Limb (tissue), 2 donors: ENCODE measurements around the gene AIG1.
A peak's percentile ranks its signal among the peaks of the same experiment; 100 is the strongest.

Source experiments
- DNase-seq, 2 donors: peaks; one replicate each; pipeline ENCODE4 v3.0.0-alpha.2; 2016; ENCODE audit errors: extremely low spot score in 2 of 2

The AIG1 gene

DNA sequence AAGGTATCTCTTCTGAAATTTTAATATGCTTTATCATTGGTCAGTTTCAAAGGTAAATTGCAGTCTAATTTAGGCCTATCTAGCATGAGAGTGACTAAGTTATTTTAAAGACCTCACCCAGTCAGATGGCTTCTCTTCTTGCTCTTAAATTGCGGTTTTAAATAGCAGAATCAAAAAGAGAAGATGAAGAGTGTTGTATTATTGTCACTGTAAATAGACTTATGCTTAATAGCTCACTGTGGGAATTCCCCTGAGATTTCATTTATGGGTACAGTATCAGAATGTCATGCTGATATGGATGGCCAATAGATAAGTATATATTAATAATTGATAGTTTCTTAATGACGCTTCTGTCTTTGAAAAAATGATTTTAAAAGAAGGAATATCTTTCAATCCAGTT, 35.7 kb downstream of the AIG1 start:
- DNase-seq: no peak

DNA sequence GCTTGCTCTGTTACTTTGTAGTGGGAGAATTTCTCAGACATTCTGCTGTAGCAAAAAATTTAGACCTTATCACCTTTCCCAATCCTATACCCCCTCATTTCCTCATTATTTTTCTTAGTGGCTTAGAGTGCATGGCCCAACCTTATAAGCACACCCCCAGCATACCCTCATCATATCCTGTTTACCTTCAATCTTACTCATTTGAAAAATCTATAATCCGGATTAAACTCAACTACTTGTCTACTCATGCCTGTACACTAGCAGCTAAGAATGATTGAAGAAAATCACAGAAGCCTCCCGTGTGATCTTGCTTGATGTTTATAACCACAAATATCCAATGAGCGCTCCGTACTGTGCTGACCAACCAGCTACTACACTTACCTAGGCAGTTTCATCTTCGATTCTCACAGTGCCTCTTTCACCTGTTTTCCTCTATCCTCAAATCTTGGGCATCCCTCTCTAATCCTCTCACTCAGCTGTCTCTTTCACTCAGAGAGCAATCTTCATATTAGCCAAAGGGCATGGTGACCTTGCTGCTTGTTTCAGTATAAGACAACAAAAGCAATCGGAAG, 36.6 kb downstream of the AIG1 start:
- DNase-seq: no peak

DNA sequence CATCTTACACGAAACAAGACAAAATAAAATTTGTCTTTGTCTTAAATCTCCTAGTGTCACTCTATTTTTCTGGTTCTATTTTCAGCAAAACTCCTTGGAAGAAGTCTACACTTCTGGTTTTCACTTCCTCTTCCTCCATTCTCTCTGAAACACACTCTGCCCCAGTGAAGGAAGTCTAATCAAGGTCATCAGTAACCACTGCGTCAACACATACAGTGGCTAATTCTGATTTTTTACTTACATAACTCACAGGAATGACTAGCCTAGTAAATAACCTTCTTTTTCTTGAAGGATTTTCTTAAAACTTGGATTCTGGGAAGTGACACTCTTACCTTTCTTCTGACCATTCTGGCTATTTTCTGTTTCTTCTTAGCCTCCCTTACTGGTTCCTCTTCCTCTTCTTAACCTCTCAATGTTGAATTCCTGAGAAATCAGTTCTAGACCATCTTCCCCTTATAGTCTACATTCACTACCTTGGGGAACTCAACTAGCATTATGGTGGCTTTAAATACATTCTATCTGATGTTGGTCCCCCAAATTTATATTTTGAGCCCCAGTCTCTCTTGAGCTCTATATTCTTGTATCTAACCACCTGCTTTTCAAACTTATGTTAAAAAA, 37.5 kb downstream of the AIG1 start:
- no peak for DNase-seq

GRCh38 chr6:143099647-143100046, 39.0 kb downstream of the AIG1 start:
- DNase-seq: no peak

- DNase-seq: no peak
These were observed 39.7 kb downstream of the AIG1 start for GRCh38 chr6:143100429-143100828.

DNA sequence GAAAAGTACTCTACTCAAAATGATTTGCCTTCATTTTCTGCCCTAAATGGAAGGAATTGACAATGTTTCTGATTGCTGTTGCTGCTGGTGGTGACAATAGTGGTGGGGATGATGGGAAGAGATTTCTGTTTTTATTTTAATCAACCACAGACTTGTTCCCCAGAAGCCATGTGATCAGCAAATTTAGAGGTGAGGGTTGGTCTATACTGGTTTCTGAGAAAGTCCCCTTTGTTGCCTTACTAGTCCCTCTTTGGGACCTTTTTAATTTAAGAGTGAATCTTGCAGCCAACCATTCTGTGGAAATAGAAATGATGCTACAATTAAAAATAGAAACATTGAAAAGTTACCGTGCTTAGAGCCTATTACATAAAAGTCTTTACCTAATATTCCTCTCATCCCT, 43.2 kb downstream of the AIG1 start:
- DNase-seq: no peak

DNA sequence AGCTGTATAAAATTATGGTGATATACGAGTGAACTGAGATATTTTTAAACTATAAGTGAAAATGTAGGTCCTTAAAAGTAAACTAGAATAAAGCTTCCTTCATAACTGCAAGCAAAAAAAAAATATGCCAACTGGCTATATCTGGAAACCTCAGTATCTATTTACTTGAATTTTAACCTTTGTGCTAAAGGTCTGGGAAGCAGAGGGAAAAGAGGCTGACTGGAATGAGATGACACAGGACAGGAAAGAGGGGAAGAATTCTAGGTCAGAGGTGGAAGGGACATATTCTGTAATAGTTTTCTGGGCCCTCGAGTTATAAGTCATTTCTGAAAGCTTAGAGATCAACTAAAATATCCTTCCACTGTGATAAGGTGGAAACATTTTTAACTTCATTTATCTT, 46.8 kb downstream of the AIG1 start:
- DNase-seq: no peak

- peak in 1 of 2 donors; percentile 27 for DNase-seq
These were observed 47.4 kb downstream of the AIG1 start for GRCh38 chr6:143107911-143108761.

DNA sequence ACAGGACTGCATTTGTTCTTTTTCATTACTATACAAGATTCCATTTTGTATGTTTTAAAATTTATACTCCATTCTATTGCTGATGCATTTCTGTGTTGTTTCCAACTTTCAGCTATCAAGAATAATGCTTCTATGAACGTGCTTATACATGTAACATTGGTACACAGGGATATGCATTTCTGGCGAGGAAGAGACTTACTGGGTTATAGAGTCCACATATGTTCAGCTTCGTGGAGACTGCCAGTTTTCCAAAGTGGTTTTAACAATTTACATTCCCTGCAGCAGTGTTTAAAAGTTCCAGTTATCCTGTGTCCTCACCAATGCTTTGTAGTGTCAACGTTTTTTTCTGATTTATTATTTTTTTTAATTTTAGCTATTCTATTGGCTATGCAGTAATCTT, 48.5 kb downstream of the AIG1 start:
- no peak for DNase-seq

DNA sequence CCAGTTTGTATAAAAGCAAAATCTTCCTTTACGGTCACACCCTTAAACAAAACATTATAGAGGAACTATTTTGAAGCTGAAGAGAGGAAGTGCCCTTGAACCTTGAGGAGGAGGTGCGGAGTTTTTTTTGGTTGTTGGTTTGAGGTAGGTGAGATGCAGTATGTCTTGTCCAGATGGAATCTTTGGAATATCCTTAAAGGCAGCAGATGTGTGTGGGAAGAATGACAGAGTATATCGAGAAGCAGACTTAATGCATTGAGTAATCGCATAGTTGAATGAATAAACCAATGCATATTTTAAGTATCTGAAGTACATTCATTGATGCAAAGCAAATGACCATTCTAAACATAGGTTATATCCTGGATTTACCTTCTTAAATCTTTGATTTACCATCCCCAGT, 49.9 kb downstream of the AIG1 start:
- DNase-seq: no peak

- no peak for DNase-seq
These were observed 50.3 kb downstream of the AIG1 start for GRCh38 chr6:143110996-143111395.

DNA sequence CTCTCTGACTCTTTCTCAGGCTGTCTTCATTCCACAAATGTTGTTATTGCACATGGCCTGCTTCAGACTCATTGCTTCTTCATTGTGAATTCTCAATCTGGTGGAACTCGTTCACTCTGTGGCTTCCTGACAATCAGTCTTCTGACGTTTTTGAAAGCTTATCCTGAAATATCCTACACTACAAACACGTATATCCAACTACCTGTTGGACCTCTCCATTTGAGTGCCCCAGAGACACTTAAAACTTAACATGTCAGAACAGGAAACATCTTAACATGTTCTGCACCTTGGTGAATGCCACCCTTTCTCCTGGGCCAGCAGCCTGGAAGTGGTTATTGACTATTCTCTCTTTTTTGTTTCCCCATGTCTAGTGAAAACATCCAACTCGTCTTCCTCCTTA, 50.8 kb downstream of the AIG1 start:
- no peak for DNase-seq

DNA sequence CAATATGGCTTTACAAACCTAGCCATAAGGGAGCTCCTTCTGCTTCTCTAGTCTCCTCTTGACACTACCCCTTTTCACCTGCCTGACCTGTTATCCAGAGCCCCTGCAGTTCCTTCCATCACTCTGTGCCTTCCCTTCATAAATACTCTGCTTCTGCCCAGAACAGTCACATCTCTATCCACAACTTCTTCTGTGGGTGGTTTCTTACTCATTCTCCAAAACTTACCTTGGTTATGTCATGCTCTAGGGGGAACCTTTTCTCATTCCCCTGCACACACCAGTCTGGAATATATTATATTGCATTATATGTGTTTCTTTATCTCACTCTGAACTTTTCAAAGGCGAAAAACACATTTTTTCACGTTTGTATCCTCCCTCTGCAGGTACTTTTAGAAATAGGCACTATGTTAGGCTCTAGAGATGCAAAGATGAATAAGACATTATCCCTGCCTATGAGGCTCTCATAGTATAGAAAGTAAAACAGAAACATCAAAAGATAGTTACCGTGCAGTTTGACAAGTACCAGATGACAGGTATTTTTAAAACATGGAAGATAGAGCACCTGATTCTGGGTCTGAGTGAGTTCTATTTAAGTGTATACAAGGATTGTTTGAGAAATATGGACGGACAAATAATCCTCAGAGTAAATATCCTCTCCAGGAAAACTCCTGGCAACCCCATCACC, 51.5 kb downstream of the AIG1 start:
- DNase-seq: no peak

DNA sequence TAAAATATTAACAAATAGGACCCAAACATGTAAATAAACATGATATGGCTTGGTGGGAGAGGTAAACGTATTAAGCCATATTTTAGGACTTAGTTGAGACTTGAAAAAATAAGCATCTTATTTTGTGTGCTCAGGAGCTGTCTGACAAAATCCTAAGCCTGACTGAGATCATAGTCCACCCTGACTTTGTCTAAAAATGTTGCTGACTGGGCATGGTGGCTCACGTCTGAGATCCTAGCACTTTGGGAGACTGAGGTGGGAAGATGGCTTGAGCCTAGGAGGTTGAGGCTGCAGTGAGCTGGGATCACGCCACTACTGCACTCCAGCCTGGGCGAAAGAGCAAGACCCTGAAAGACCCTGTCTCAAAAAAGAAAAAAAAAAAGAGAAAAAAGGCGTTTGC, 52.1 kb downstream of the AIG1 start:
- DNase-seq: no peak

- DNase-seq: no peak
These were observed 55.0 kb downstream of the AIG1 start for GRCh38 chr6:143115728-143116127.

DNA sequence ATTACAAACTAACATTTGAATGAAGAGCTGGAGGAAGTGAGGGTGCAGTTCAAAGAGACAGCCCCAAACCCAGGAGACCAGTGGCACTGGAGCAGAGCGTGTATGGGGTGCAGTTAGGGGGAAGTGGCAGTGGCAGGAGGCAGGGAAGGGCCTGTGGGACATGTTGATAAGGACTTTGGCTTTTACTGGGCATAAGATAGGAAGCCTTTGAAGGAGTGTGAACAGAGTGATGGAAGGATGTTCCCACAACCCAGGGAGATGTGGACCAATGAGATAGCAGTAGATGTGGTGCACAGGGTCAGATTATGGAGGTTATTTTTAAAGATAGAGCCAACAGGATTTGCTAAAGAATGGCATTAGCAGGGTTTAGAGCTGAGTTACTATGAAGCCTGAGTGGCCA, 56.4 kb downstream of the AIG1 start:
- DNase-seq: no peak

GRCh38 chr6:143119260-143119659, 58.6 kb downstream of the AIG1 start:
- no peak for DNase-seq

DNA sequence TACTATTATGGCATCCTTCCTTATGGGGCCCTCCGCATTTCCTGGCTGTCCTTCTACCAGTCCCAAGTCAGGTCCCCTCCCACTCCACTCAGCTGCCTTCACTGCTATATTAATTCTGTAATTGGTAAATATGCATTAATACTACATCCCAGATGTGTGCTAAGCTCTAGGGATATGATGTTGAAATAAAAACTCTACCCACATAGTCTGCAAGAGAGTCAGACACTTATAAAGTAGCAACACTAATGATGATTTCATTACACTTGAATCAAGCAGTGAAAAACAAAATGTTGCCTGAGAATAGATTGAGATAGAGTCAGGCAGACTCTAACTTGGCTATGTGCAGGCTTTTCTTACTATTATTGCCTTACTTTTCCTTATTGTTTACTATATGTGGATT, 62.4 kb downstream of the AIG1 start:
- DNase-seq: no peak

DNA sequence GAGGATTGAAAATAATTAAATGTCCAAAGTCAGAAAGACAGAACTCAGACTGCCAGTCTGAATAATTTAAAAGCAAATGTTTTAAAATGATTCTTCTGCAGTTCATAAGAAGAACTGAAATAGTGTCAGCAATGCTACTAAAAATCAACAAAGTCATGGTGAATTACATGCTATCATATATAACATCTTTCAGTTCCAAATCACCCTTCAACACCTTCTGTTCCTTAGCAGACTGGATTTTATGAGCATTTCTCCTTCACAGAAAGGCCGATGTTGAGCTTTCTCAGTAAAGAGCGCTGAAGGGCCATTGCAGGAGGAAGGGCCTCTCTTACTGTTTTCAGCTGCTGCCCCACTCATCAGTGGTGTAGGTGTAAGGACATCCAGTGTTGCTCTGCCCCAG, 63.3 kb downstream of the AIG1 start:
- no peak for DNase-seq

- no peak for DNase-seq
These were observed 64.8 kb downstream of the AIG1 start for GRCh38 chr6:143125455-143125854.

DNA sequence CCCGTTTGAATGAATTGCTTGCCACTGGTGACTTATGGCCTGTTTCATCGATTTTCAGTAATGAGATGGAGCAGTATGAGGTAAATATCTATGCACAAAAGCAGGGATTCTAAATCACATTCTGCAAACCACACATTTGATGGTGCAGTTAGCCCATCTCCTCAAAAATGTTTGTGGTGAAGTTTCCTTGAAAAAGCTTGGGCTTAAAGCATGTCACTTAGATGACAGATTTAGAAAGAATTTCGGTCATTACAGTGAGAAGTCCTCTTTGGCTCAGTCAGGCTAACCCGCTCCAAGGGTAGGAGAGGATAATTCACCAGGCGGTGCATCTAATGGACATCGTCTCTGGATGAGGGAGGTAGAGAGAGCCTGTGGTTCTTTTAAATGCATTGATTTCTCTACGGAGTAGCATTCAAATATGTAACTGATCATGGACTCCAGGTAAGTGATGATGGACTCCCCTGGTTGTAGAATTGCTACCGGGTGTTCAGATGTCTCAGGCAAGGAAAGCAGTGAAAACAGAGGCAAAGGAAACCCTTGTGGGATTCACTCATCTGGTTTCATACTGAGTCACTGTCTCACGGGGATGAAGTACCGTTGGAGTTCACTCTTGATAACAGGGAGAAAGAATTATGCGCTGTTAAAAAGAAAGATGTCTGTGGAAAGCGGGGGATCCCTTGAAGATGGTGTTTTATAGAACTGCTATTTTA, 65.3 kb downstream of the AIG1 start:
- DNase-seq: no peak

- DNase-seq: no peak
These were observed 65.9 kb downstream of the AIG1 start for GRCh38 chr6:143126574-143126941.
